ENCODE data around the gene SERTAD4.

Gene SERTAD4

GRCh38 chr1:210269981-210270380, 37.4 kb downstream of the SERTAD4 start:
- no peaks in the 10 kb centered on the region for H3K36me3 ChIP-seq (ENCODE audit: control insufficient read depth in 5 of 5, insufficient read depth in 5 of 5, low read length in 5 of 5)
- H3K9ac ChIP-seq (ENCODE audit: low read length in 5 of 5) = no peak overlapping the region
- no peak overlapping the region for H3K27ac ChIP-seq (ENCODE audit: low read depth, low read length)
- no peaks in the 10 kb centered on the region for H3K9me3 ChIP-seq (ENCODE audit: control insufficient read depth in 5 of 5, low read length in 5 of 5)
- H3K27me3 ChIP-seq (ENCODE audit: control insufficient read depth in 5 of 5, insufficient read depth in 4 of 5, low read length in 5 of 5) = peaks cover 0 to 11% (median 0%) of the 10 kb centered on the region in 5 donors
- no peak overlapping the region for H3K4me3 ChIP-seq (ENCODE audit: low read depth in 1 of 5, low read length in 5 of 5)
- H3K4me1 ChIP-seq (ENCODE audit: control insufficient read depth in 5 of 5, insufficient read depth in 5 of 5, low read length in 5 of 5) = peaks cover 0 to 9% (median 0%) of the 10 kb centered on the region in 5 donors

DNA sequence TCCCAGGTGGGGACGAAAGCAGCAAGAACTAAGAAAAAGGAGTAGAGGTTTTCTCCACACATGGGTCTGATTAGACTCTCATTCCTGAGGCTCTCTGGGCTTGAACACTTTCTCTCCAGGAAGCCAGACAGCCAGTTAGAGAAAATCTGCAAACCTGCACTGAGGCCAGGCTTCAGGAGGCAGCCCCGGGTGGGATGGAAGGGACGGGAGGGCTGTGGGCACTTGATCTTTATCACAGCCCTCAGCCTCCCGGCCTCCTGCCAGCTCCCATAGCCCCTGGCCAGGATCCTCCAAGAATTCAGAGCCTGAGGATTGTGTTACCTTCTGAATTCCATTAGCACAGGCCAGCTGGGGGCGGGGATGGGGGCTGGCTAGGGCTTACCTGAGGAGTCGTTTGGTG, 40.1 kb downstream of the SERTAD4 start:
- H3K4me1 ChIP-seq (ENCODE audit: control insufficient read depth in 5 of 5, insufficient read depth in 5 of 5, low read length in 5 of 5) = no peaks in the 10 kb centered on the region

DNA sequence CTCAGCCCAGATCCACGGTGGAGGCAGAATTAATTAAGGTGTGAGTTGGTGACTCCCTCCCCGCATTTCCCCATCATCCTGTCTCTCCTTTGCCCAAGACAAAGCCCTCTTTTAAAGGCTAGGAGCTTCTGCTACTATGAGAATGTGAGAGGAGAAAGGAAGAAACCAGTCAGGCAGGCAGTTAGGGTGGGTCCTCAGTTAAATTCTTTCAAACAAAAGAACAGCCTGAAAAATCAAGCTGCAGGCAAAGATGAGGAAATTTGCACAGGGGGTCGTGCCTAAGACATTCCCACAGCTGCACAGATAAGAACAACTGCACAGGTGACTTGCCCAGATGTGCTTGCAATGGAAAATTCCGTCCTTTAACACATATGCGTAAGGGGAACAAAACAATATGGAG, 47.6 kb downstream of the SERTAD4 start:
- Histone ChIP-seq H3K27me3 (ENCODE audit: control insufficient read depth in 5 of 5, insufficient read depth in 4 of 5, low read length in 5 of 5) (peaks cover 0 to 5% (median 1%) of the 10 kb centered on the region in 5 donors), H3K4me1 (ENCODE audit: control insufficient read depth in 5 of 5, insufficient read depth in 5 of 5, low read length in 5 of 5) (no peaks in the 10 kb centered on the region), H3K27ac (ENCODE audit: low read depth, low read length) (no peak overlapping the region), H3K9ac (ENCODE audit: low read length in 5 of 5) (no peak overlapping the region), H3K9me3 (ENCODE audit: control insufficient read depth in 5 of 5, low read length in 5 of 5) (peaks cover 13 to 29% (median 24%) of the 10 kb centered on the region in 5 donors), H3K36me3 (ENCODE audit: control insufficient read depth in 5 of 5, insufficient read depth in 5 of 5, low read length in 5 of 5) (no peaks in the 10 kb centered on the region), H3K4me3 (ENCODE audit: low read depth in 1 of 5, low read length in 5 of 5) (no peak overlapping the region)

More for the DNA sequence above, 40.1 kb downstream of the SERTAD4 start:
- Histone ChIP-seq H3K9ac (ENCODE audit: low read length in 5 of 5) (no peak overlapping the region), H3K36me3 (ENCODE audit: control insufficient read depth in 5 of 5, insufficient read depth in 5 of 5, low read length in 5 of 5) (no peaks in the 10 kb centered on the region), H3K27me3 (ENCODE audit: control insufficient read depth in 5 of 5, insufficient read depth in 4 of 5, low read length in 5 of 5) (peaks cover 0 to 11% (median 0%) of the 10 kb centered on the region in 5 donors), H3K9me3 (ENCODE audit: control insufficient read depth in 5 of 5, low read length in 5 of 5) (no peaks in the 10 kb centered on the region), H3K4me3 (ENCODE audit: low read depth in 1 of 5, low read length in 5 of 5) (no peak overlapping the region), H3K27ac (ENCODE audit: low read depth, low read length) (no peak overlapping the region)

- Histone ChIP-seq H3K4me1 (ENCODE audit: control insufficient read depth in 5 of 5, insufficient read depth in 5 of 5, low read length in 5 of 5) (peaks cover 0 to 23% (median 20%) of the 10 kb centered on the region in 5 donors), H3K27ac (ENCODE audit: low read depth, low read length) (no peak overlapping the region), H3K9me3 (ENCODE audit: control insufficient read depth in 5 of 5, low read length in 5 of 5) (peaks cover 0 to 2% (median 0%) of the 10 kb centered on the region in 5 donors), H3K27me3 (ENCODE audit: control insufficient read depth in 5 of 5, insufficient read depth in 4 of 5, low read length in 5 of 5) (peaks cover 0 to 6% (median 0%) of the 10 kb centered on the region in 5 donors), H3K4me3 (ENCODE audit: low read depth in 1 of 5, low read length in 5 of 5) (no peak overlapping the region), H3K36me3 (ENCODE audit: control insufficient read depth in 5 of 5, insufficient read depth in 5 of 5, low read length in 5 of 5) (no peaks in the 10 kb centered on the region), H3K9ac (ENCODE audit: low read length in 5 of 5) (no peak overlapping the region)
Observed at GRCh38 chr1:210288116-210288515, 55.5 kb downstream of the SERTAD4 start.

- peaks cover 0 to 2% (median 0%) of the 10 kb centered on the region in 5 donors for H3K9me3 ChIP-seq (ENCODE audit: control insufficient read depth in 5 of 5, low read length in 5 of 5)
- no peaks in the 10 kb centered on the region for H3K36me3 ChIP-seq (ENCODE audit: control insufficient read depth in 5 of 5, insufficient read depth in 5 of 5, low read length in 5 of 5)
- peaks cover 0 to 6% (median 0%) of the 10 kb centered on the region in 5 donors for H3K27me3 ChIP-seq (ENCODE audit: control insufficient read depth in 5 of 5, insufficient read depth in 4 of 5, low read length in 5 of 5)
- no peak overlapping the region for H3K9ac ChIP-seq (ENCODE audit: low read length in 5 of 5)
- H3K4me3 ChIP-seq (ENCODE audit: low read depth in 1 of 5, low read length in 5 of 5) = no peak overlapping the region
- H3K4me1 ChIP-seq (ENCODE audit: control insufficient read depth in 5 of 5, insufficient read depth in 5 of 5, low read length in 5 of 5) = peaks cover 2 to 29% (median 27%) of the 10 kb centered on the region in 5 donors
- H3K27ac ChIP-seq (ENCODE audit: low read depth, low read length) = no peak overlapping the region
Observed at GRCh38 chr1:210289248-210289647, 56.7 kb downstream of the SERTAD4 start.

DNA sequence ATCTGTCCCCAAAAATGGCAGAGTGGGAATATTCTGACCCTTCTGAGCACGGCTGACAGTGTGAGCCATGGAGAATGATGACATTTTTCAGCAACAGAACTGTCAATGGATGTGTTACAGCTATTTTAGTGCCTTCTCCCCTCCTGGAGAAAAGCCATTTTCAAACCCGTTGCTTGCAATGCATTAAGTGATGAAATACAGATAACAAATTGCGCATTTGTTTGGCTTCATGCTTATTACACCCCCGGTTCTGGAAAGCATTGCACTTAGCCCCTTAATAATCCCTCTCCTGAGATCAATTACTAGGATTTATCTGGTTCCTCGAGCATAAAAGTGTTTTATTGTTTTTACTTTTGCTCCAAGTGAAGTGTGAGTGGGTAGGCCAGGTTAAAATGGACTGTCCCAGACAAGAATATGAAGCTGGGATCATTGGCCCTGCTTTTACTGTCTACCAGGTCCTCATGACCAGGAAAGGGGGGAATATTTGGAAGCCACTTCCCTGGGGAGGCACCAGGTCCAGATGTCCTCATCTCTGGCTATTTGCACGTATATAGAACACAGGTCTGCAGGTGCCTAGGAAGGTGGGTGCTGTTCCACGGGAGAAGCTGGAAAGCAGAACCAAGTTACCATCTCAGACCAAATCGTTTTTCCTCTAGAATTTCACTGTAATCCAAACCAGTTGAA, 58.6 kb downstream of the SERTAD4 start:
- Histone ChIP-seq H3K36me3 (ENCODE audit: control insufficient read depth in 5 of 5, insufficient read depth in 5 of 5, low read length in 5 of 5) (no peaks in the 10 kb centered on the region), H3K9me3 (ENCODE audit: control insufficient read depth in 5 of 5, low read length in 5 of 5) (no peaks in the 10 kb centered on the region), H3K4me1 (ENCODE audit: control insufficient read depth in 5 of 5, insufficient read depth in 5 of 5, low read length in 5 of 5) (peaks cover 6 to 45% (median 41%) of the 10 kb centered on the region in 5 donors), H3K9ac (ENCODE audit: low read length in 5 of 5) (no peak overlapping the region), H3K27ac (ENCODE audit: low read depth, low read length) (no peak overlapping the region), H3K4me3 (ENCODE audit: low read depth in 1 of 5, low read length in 5 of 5) (no peak overlapping the region), H3K27me3 (ENCODE audit: control insufficient read depth in 5 of 5, insufficient read depth in 4 of 5, low read length in 5 of 5) (no peaks in the 10 kb centered on the region)

DNA sequence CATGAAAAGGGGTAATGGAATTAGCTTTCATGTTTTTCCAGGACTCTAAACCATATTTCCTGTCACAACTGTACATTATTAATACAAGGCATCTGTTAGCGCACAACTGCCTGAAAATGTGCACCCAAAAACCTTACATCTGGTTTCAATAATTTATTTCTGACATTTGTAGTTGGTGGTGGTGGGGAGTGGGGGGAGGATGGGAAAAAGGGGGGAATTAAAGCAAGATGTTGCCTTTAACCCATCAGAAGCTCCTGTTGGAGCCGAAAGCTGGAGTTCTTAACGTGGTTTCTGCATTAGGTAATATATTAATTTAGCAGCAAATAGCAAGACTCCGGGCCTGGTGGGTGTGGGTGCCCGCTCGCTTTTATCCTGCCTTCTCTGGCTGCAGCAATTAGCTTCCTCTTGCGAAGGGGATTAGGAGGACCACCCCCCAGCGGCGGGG, 59.2 kb downstream of the SERTAD4 start:
- Histone ChIP-seq H3K9ac (ENCODE audit: low read length in 5 of 5) (peak overlapping the region in 2 of 5 donors; percentile 5 to 56), H3K4me1 (ENCODE audit: control insufficient read depth in 5 of 5, insufficient read depth in 5 of 5, low read length in 5 of 5) (peaks cover 6 to 45% (median 41%) of the 10 kb centered on the region in 5 donors), H3K9me3 (ENCODE audit: control insufficient read depth in 5 of 5, low read length in 5 of 5) (no peaks in the 10 kb centered on the region), H3K27ac (ENCODE audit: low read depth, low read length) (peak overlapping the region; percentile 41), H3K27me3 (ENCODE audit: control insufficient read depth in 5 of 5, insufficient read depth in 4 of 5, low read length in 5 of 5) (peaks cover 0 to 2% (median 0%) of the 10 kb centered on the region in 5 donors), H3K4me3 (ENCODE audit: low read depth in 1 of 5, low read length in 5 of 5) (peak overlapping the region in 4 of 5 donors; percentile 36 to 65 (median 59)), H3K36me3 (ENCODE audit: control insufficient read depth in 5 of 5, insufficient read depth in 5 of 5, low read length in 5 of 5) (no peaks in the 10 kb centered on the region)

GRCh38 chr1:210292231-210292871, 59.8 kb downstream of the SERTAD4 start:
- peak overlapping the region in 3 of 5 donors; percentile 5 to 56 (median 45) for H3K9ac ChIP-seq (ENCODE audit: low read length in 5 of 5)
- no peaks in the 10 kb centered on the region for H3K9me3 ChIP-seq (ENCODE audit: control insufficient read depth in 5 of 5, low read length in 5 of 5)
- H3K36me3 ChIP-seq (ENCODE audit: control insufficient read depth in 5 of 5, insufficient read depth in 5 of 5, low read length in 5 of 5) = no peaks in the 10 kb centered on the region
- H3K27ac ChIP-seq (ENCODE audit: low read depth, low read length) = peak overlapping the region; percentile 41
- peak overlapping the region in 4 of 5 donors; percentile 36 to 65 (median 59) for H3K4me3 ChIP-seq (ENCODE audit: low read depth in 1 of 5, low read length in 5 of 5)
- peaks cover 6 to 45% (median 41%) of the 10 kb centered on the region in 5 donors for H3K4me1 ChIP-seq (ENCODE audit: control insufficient read depth in 5 of 5, insufficient read depth in 5 of 5, low read length in 5 of 5)
- peaks cover 0 to 2% (median 0%) of the 10 kb centered on the region in 5 donors for H3K27me3 ChIP-seq (ENCODE audit: control insufficient read depth in 5 of 5, insufficient read depth in 4 of 5, low read length in 5 of 5)

GRCh38 chr1:210293171-210293607, 60.6 kb downstream of the SERTAD4 start:
- H3K9me3 ChIP-seq (ENCODE audit: control insufficient read depth in 5 of 5, low read length in 5 of 5) = no peaks in the 10 kb centered on the region
- no peak overlapping the region for H3K9ac ChIP-seq (ENCODE audit: low read length in 5 of 5)
- peaks cover 6 to 45% (median 41%) of the 10 kb centered on the region in 5 donors for H3K4me1 ChIP-seq (ENCODE audit: control insufficient read depth in 5 of 5, insufficient read depth in 5 of 5, low read length in 5 of 5)
- peak overlapping the region in 4 of 5 donors; percentile 36 to 65 (median 59) for H3K4me3 ChIP-seq (ENCODE audit: low read depth in 1 of 5, low read length in 5 of 5)
- H3K27ac ChIP-seq (ENCODE audit: low read depth, low read length) = peak overlapping the region; percentile 41
- no peaks in the 10 kb centered on the region for H3K36me3 ChIP-seq (ENCODE audit: control insufficient read depth in 5 of 5, insufficient read depth in 5 of 5, low read length in 5 of 5)
- peaks cover 0 to 2% (median 0%) of the 10 kb centered on the region in 5 donors for H3K27me3 ChIP-seq (ENCODE audit: control insufficient read depth in 5 of 5, insufficient read depth in 4 of 5, low read length in 5 of 5)

All from subcutaneous abdominal adipose tissue (tissue), 5 donors.